Occipital lobe (tissue), 2 donors: ENCODE data around the gene RAP2B. TPM values are rescaled to one million over a fixed set of nuclear protein-coding genes. Genes with fewer than 3 reads are reported as not detected.
A peak's percentile ranks its signal among the peaks of the same experiment; 100 is the strongest.
"Not testable (repeated sequence)": the region's sequence is repeated elsewhere in the genome, so short reads cannot be mapped to it uniquely, and the experiment has no call there.

Experiments used
- DNase-seq: peaks from one replicate; lab custom pipeline; 2025; lab: John Stamatoyannopoulos, UW
- total RNA-seq: library from RNA; depleted of rRNA; stranded (reverse); fragments of >200 nt; gene quantifications from one replicate; pipeline ENCODE4 v1.2.3, GENCODE V29; 2014

Gene RAP2B
- total RNA-seq, result 50.2 TPM

DNA sequence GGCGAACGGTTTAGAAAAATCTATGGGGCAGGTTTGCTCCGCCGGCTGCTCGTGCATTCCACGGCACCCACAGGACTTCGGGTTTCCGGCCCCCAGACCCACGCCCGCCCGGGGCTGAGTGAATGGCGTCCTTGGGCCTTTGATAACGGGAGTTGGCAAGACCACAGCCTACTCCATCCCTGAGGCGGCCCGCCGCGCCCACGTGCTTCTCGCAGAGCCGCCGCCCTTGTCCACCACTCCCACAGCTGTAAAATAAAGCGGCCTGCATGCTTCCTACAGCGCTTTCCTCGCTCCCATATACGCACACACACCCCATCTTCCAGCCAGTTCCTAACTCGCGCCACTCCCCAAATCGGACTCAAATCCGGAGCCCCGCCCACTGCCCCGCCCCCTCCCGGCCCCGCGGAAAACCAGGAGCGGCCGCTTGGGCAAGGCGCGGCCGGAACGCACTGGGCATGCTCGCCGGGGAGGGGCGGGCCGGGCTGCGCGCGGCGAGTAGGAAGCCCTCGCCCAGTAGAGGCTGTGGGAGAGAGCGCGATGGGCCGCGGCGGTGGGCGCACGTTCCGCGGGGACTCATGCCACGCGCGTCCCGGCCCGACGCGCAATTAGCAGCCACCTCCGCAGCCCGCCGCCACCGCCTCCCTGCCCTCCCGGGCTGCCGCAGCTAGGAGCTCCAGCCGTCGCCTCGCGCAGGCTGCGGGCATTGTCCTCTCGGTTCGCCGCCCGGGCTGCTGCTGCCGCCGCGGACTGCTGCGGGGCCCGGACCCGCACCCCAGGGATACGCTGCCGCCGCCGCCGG lies at the start of gene RAP2B:
TSS of gene RAP2B (plus strand) at position 513 of the 799 bp plus-strand sequence. CDS start 468 bp downstream, outside the sequence.
- DNase-seq, result peak; percentile 95

DNA sequence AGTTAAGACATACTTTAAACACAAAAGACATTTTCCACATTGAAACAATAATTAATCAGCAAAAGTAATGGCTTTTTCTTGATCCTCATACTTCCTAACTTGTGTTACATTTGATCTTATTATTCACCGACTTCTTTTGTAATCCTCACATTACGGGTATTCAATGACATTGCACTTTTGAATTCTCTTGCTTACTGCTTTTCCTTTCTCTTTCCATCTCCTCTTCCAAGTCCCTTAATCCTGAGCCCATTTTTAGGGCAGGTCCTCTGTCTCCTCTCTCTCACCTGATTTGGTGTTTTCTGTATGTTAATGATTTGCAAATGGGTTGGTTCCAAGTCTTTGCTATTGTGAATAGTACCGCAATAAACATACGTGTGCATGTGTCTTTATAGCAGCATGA lies 48.5 kb upstream of the RAP2B start:
- no peak for DNase-seq

DNA sequence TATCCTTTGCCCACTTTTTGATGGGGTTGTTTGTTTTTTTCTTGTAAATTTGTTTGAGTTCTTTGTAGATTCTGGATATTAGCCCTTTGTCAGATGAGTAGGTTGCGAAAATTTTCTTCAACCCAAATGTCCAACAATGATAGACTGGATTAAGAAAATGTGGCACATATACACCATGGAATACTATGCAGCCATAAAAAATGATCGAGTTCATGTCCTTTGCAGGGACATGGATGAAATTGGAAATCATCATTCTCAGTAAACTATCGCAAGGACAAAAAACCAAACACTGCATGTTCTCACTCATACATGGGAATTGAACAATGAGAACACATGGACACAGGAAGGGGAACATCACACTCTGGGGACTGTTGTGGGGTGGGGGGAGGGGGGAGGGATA lies 47.8 kb upstream of the RAP2B start:
- DNase-seq, result not testable (repeated sequence)

DNA sequence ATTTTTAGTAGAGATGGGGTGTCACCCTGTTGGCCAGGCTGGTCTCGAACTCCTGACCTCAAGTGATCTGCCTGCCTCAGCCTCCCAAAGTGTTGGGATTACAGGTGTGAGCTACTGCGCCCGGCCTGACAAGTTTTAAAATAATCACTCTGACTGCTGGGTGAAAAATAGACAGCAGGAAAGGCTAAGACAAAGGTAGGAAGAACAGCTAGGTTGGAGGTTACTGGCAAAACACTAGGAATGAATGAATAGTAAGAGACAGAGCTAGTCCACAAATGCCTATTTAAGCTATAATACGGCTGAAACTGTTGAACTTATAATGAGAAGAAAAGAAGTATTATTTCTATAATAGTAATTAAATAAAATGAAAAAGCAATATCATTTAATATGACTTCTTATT lies 46.7 kb upstream of the RAP2B start:
- no peak for DNase-seq

DNA sequence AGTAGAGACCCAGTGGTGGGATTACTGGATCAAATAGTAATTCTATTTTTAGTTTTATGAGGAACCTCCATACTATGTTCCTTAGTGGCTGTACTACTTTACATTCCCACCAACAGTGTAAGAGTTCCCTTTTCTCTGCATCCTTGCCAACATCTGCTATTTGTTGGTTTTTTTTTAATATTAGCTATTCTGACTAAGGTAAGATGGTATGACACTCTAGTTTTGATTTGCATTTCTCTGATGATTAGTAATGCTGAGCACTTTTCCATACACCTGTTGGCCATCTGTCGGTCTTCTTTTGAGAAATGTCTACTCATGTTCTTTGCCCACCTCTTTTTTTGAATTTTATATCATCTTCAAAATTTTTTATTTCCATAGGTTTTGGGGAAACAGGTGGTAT lies 34.2 kb upstream of the RAP2B start:
- DNase-seq, result no peak

DNA sequence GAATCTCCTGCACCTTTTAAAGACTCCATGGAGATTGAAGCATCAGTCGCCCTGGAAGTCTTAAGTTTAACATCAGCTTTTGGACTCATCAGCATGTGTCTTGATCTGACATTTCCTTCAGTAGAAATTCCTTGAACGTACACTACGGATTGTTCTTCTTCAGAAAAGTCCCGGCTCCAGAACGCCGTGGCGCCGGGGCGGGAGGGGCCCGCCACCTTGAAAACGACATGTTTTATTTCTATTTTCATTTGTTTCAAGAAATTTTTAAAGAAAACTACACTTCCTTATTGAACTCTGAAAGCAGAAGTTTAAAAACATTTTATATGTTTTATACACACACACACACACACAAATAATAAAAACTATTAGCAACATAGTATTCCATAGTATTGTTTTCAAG lies 32.6 kb upstream of the RAP2B start:
- no peak for DNase-seq

DNA sequence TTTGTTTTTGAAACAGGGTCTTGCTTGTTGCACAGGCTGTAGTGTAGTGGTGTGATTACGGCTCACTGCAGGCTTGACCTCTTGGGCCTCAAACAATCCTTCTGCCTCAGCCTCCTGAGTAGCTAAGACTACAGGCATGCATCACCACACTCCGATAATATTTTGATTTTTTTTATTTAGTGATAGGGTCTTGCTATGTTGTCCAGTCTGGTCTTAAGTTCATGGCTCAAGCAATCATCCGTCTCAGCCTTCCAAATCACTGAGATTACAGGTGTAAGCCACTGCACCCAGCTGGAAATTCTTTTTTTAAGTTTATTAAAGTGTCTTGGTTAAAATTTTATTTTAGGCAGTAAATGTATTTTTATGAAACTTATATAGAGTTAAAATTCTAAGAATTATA lies 32.2 kb upstream of the RAP2B start:
- no peak for DNase-seq

DNA sequence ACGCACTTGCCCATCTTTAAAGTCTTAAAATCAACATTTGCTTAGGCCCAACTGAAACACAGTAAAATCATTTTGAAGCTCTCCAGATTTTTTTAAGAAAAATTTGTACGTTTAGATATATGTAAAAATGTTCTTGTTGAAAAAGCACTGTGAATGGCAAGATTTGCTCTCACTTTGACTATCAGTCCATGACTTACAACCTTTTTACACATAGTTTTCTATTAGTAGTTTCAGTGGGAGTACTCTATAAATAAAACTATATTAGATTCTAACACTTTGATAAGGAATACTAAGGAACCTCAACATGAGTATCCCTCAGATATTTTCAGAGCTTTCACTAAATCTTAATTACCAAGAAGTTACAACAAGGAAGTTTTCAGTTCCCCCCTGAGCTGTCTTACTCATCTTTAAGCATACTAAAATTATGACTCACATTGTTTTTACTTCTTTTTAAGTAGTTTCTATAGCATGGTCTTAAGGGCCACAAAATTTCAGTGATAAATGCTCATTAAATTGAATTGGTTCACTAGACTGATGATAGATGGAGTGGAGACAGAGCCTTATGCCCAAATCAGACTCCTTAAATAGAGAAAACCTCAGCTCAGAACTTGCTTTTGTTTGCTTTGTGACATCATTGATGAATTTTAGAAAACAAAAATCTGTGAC lies 31.6 kb upstream of the RAP2B start:
- no peak for DNase-seq

DNA sequence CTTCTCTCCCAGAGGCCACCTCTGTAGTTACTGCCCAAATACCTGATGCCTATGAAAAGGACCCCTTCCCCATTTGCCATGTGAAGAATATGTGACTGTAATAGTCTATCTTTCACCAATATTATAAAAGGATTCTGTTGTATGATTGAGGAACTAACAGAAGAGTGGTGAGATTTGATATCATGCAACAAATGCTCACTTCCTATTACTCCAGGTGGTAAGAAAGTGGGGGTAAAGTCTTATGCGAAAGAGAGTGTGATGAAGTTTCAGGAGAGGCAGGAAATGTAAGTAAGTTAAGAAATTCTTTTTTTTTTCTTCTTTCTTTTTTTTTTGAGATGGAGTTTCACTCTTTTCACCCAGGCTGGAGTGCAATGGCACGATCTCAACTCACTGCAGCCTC lies 24.4 kb upstream of the RAP2B start:
- no peak for DNase-seq

DNA sequence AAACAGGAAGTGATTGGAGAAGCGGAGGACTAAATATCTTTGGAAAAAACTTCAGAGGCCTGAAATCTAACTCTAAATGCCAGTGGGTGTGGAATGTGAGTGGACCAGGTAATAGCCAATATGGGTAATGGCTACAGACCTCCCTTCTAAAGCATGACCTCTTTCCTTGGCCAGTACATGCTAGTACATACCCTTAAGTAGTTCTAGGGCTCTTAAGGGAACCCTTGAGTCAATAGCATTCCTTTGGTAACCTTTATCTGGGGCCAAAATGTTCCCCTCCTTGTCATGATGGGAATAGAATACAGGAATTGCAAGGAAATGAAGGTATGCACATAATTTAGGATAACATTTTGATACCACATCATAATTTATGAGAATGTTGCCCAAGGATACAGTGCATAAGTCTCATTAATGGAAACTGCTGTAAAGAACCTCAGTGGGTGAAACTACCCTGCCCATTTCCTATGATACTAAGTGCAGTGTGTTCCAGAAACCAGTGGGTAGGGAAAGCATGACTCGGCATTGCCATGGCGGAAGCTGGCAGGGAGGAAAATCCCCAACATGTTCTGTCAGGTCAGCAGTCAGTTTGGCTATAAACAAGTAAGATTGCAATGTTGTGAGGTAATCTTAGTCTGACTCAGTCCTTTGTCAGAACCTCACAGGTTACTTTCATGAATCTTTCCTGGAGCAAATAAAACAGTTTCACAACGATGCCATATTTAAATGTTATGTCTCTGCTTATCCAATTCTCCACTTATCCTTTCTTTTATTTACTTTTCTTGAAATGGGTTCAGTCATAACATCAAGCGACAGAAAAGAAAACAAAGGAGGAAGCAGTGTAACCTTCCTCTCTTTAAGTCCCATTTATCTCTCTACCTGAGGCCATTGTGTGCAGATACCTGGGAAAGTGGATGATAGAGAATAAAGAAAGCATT lies 23.5 kb upstream of the RAP2B start:
- no peak for DNase-seq

DNA sequence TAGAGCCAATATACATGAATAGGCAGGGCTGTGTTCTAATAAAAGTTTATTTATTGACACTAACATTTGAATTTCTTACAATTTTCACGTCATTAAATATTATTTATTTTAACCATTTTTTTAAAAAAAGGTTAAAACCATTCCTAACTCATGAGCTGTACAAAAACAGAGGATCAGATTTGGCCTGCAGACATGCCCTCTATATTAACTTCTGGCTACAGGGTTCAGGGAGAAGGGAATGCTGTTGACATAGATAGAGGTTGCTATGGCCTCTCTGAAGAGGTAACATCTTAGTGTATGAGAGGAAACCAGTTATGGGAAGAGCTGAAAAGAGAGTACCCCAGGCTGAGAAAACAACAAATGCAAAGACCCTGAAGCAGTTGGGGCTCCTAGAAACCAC lies 19.1 kb upstream of the RAP2B start:
- no peak for DNase-seq

DNA sequence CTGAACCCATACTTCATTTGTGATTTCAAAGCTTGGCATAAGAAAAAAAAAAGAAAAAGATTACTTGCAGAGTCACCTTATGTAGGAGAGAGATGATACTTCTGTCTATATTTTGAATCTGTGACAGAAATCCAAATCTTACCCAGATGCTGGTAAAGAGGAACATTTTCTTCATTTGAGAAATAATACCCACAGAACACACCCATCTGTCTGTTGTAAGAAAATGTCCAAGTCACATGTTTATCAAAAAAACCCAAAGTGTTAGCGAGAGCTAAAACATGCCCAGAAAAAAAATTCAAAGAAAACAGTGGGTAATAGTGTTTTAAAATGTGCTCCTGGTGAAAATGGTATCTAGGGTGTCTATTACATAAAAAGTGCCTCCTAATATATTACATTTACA lies 18.0 kb upstream of the RAP2B start:
- no peak for DNase-seq

DNA sequence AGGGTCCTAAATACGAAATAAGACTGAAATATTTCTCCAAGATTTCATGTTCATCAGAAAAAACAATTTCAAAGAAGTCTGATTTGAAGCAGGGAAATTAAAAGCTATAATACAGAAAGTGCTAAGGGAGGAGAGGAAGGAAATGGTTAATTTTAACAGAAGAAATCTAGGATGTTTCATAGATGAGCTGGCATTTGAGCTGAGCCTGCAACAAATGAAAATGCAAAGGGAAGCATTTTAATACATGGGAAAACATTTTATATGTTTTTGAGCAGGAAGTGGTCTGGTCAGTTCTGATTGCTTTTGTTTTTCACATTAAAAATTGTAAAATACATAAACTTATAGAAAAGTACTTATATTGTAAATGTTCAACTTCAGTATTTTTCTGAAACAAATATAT lies 17.2 kb upstream of the RAP2B start:
- DNase-seq, result no peak

DNA sequence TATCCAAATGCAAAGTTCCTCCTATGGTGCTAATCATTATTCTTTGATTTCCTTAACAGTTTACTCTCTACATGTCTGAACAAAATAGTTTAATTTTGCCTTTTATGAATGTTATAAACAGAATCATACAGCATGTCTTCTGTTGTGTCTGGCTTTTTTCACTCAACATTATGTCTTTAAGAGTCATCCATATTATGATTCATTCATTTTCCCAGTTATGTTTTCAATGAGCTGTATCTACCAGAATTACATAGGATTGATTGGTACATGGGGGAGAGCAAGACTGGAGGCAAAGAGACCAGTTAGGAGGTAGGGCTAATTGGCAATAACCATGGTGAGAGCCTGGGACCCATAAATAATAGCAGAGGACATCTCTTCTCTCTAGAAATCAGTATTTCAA lies 16.6 kb upstream of the RAP2B start:
- no peak for DNase-seq

DNA sequence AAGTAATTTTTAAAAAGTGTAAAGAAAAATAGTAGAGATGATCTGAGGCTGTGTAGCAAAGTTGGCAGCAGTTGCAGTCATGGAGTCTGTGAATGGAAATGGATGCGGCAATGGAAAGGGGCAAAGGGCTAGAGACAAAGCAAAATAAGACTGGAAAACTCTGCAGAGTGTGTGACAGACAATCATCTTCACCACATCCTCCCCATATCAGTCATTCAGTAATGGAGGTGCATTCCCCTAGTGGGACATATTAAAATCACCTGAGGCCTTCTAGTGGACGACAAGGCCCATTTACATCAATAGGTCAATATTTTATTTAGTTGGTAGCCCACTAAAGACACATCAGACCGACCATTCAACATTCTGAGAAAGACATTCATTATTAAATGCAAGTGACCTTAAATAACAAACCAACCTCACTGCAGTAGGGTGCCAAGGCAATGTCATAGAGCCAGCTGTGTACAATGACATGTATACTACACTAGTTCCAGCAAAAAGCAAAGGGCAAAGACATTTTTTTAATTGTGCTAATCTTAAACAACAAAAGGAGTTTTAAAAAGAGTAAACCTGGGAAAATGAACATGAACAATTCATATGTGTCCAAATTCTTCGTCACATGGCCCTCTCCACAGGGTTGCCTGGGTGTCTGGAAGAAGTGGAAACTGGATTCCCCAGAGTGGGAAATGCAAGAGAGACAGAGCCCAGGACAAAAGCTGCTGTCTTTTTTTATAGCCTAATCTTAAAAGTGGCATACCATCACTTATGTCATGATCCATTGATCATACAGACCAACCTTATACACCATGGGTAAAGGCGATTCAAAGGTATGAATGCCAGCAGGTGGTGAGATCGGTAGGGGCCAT lies 15.6 kb upstream of the RAP2B start:
- DNase-seq, result no peak

DNA sequence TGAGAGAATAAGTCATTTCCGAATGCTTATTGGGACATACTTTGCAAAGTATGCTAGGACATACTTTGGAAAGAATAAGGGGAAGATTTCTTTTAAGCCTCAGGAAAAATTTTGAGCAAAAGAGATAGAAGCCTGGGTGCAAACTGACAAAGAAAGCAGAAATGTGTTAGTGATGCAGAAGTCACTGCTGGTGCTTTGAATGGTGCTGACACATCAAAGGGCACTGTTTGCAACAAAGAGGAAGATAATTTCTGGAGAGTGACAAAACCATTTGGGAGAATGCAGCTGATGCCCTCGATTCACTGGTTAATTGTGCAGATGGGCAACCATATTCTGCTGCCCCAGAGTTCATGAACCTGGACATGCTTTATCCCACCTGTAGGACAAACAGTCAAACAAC lies 11.0 kb upstream of the RAP2B start:
- no peak for DNase-seq

DNA sequence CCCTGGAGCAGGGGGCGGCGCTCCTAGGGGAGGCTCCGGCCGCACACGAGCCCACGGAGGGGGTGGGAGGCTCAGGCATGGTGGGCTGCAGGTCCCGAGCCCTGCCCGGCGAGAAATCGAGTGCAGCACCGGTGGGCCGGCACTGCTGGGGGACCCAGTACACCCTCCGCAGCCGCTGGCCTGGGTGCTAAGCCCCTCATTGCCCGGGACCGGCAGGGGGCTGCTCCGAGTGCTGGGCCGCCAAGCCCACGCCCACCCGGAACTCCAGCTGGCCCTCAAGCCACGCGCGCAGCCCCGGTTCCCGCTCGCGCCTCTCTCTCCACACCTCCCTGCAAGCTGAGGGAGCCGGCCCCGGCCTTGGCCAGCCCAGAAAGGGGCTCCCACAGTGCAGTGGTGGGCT lies 6.2 kb upstream of the RAP2B start:
- DNase-seq, result not testable (repeated sequence)

DNA sequence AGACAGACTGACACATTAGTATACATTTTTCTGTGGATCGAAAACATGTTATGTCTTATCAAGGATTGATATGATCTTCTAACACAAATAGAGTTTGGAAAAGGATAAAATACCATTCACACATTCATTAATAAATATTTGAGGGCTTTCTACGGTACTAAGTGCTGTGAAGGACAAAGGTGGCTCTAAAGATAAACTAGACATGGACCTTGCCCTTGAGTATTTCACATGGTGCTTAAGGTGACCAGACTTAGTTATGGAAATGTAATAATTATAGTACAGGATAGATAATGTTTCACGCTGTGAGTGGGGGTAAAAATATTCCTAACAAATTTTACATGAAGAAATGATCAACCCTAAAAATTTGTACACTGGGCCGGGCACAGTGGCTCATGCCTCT lies 3.8 kb upstream of the RAP2B start:
- DNase-seq, result no peak

DNA sequence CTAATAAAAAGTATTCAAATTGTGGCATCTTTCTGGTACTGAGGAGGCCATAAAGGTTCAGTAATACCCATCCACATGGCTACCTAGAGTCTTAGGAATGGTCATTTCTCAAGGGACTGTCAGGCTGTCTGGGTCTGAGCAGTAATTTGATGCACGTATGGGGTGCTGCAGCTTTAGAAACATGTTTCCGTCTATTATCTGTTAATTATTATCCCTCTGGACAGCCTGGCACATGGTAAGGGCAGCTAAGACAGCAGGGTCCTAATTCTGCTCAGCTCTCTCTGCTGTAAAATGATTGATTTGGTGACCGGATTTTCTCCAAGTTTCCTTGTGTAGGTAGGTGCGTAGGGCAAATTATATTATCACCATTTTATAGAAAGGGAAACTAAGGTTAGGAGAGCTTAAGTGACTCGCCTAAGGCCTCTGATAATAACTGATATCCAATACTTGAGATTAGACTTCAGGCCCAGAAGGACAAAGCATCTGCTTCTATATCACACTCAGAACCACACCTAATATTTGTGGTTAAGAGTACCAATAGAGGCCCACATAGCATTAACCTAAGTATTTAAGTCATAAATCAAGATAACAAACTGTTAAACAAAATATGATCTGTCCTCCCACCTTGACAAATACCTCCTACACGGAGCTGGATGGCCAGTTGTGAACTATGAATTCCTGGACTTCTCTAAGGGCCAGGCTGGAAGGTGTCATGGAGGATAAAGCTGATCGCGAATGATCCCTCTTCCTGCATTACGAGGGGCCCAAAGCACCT lies 2.9 kb upstream of the RAP2B start:
- no peak for DNase-seq

DNA sequence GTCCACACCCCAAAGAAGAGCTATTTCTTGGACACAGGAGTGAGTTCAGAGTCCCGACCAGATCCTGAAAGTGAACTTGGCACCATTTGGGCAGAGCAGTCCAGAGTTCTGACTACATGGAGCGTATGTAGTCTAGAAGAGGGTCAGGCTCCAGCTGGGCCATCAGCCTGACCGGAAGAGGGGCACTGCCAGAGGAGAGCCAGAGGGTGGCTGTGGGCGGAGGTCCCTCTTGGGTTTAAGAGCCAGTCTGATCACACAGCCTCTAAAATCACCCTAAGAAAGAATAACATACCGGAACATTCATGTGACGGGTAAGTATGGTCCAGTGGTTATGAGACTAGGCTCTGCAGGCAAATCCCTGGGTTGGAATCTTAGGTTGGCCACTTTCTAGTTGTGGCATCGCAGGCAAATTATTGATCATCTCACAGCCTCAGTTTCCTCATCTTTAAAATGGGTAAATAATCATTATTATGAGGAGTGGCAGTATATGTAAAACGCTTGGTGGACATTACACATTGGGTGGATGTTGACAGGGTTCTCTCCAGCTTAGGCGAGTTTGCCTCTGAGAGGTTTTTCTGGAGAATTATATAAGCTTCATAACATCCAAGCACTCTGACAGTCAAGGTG lies 2.1 kb upstream of the RAP2B start:
- DNase-seq, result no peak
